GM12874 (cell line): Measurements from ENCODE around the gene NOL3.

Experiments
- CTCF ChIP-seq: IDR thresholded peaks from 2 replicates; pipeline ENCODE4 v1.5.1; 2011; ENCODE audit warnings: low read depth, mild to moderate bottlenecking, control low read depth, low read length, moderate library complexity; ENCODE audit not compliant: insufficient read depth

The NOL3 gene

GRCh38 chr16:67190041-67190440, 19.7 kb downstream of the NOL3 start, which contains the start of gene EXOC3L1:
EXOC3L1 (minus strand) TSS chr16:67190136; CDS start chr16:67189676, 460 bp downstream.
- TF ChIP-seq CTCF: no peak

- TF ChIP-seq CTCF: no peak
Measured at GRCh38 chr16:67190448-67191399, 20.4 kb downstream of the NOL3 start.

GRCh38 chr16:67191411-67191994, 21.2 kb downstream of the NOL3 start:
- no peak for TF ChIP-seq CTCF

- TF ChIP-seq CTCF: no peak
Measured at GRCh38 chr16:67191995-67192681, 21.8 kb downstream of the NOL3 start, which contains the start of gene E2F4. E2F4 (plus strand) TSS chr16:67192155; CDS start chr16:67192228, 73 bp downstream.

- no peak for TF ChIP-seq CTCF
Measured at GRCh38 chr16:67192781-67193361, 22.5 kb downstream of the NOL3 start.

- TF ChIP-seq CTCF: no peak
Measured at GRCh38 chr16:67193536-67193935, 23.2 kb downstream of the NOL3 start.
